Measurements from ENCODE around the gene GRIK4. TPM values are rescaled to one million over a fixed set of nuclear protein-coding genes. Genes with fewer than 3 reads are reported as not detected.

The GRIK4 gene
- total RNA-seq (not detected), polyA plus RNA-seq (under 1 TPM in 2 of 3 donors, not detected in 1; 0.06 to 0.31 TPM)
- long read RNA-seq, donor 1 = 0 reads
- long read RNA-seq, donor 2 = 0 reads
- long read RNA-seq, donor 3 = 0 reads
- long read RNA-seq, donor 4 = 0 reads
- long read RNA-seq, donor 5 = 0 reads
- long read RNA-seq, donor 6 = 0 reads
- long read RNA-seq, donor 7 = 0 reads
- long read RNA-seq, donor 8 = 0 reads
- long read RNA-seq, donor 9 = 0 reads
- long read RNA-seq, donor 10 = 0 reads

GRCh38 chr11:120511116-120511819 is at the start of gene GRIK4:
Gene GRIK4, plus strand, starts transcription at chr11:120511748. Its CDS starts 148,571 bp downstream, at chr11:120660319.
- Histone ChIP-seq H3K4me1 (peaks cover 0 to 14% (median 6%) of the 10 kb centered on the region in 4 donors), H3K27ac (peak within 1 kb of the TSS in 1 of 5 donors; percentile 34), H3K9me3 (no peaks in the 10 kb centered on the region), H3K27me3 (peaks cover 0 to 94% (median 53%) of the 10 kb centered on the region in 3 donors), H3K4me3 (peak within 1 kb of the TSS; percentile 44 to 48 (median 46)), H3K36me3 (no peaks in the 10 kb centered on the region)
- TF ChIP-seq POLR2AphosphoS5 (IDR thresholded peaks at IDR 0.05) = no peak
- TF ChIP-seq, protein P1, sequence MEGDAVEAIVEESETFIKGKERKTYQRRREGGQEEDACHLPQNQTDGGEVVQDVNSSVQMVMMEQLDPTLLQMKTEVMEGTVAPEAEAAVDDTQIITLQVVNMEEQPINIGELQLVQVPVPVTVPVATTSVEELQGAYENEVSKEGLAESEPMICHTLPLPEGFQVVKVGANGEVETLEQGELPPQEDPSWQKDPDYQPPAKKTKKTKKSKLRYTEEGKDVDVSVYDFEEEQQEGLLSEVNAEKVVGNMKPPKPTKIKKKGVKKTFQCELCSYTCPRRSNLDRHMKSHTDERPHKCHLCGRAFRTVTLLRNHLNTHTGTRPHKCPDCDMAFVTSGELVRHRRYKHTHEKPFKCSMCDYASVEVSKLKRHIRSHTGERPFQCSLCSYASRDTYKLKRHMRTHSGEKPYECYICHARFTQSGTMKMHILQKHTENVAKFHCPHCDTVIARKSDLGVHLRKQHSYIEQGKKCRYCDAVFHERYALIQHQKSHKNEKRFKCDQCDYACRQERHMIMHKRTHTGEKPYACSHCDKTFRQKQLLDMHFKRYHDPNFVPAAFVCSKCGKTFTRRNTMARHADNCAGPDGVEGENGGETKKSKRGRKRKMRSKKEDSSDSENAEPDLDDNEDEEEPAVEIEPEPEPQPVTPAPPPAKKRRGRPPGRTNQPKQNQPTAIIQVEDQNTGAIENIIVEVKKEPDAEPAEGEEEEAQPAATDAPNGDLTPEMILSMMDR (IDR thresholded peaks at IDR 0.05) = peak in 5 of 7 experiments; percentile 78 to 92 (median 88)
- 1% methylated on average over 14 to 95 of the region's 95 CpGs for WGBS, 5 donors
- intact Hi-C loops (cut with DNase I; ENCODE audit: low total_unique reads) = loop anchor here (5.0 to 10.0 kb wide), 2 partner anchors 176 to 684 kb away; no protein-coding TSS in a partner anchor
- DNase-seq = peak; percentile 87 to 93

GRCh38 chr11:120462825-120463224 is 48.7 kb upstream of the GRIK4 start:
- H3K27ac ChIP-seq = no peak overlapping the region
- no peak overlapping the region for H3K4me3 ChIP-seq
- intact Hi-C loops (cut with DNase I; ENCODE audit: low total_unique reads) = no loop called here
- TF ChIP-seq POLR2A (IDR thresholded peaks at IDR 0.05) (no peak), EP300 (IDR thresholded peaks at IDR 0.05) (no peak), POLR2AphosphoS5 (IDR thresholded peaks at IDR 0.05) (no peak)
- TF ChIP-seq, protein P1 (IDR thresholded peaks at IDR 0.05) = no peak
- H3K9me3 ChIP-seq = no peaks in the 10 kb centered on the region
- peaks cover 46 to 100% (median 99%) of the 10 kb centered on the region in 4 donors for H3K36me3 ChIP-seq
- peak in 1 of 2 donors; percentile 5 for DNase-seq
- WGBS, 5 donors = 72 to 88% (median 82%) methylated on average over 2 of the region's 2 CpGs
- H3K27me3 ChIP-seq = no peaks in the 10 kb centered on the region
- H3K4me1 ChIP-seq = no peaks in the 10 kb centered on the region

- intact Hi-C loops (cut with DNase I; ENCODE audit: low total_unique reads) = no loop called here
- peaks cover 38 to 100% (median 99%) of the 10 kb centered on the region in 4 donors for H3K36me3 ChIP-seq
- WGBS, 5 donors = 89 to 91% (median 89%) methylated on average over 6 of the region's 6 CpGs
- H3K4me3 ChIP-seq = no peak overlapping the region
- no peaks in the 10 kb centered on the region for H3K4me1 ChIP-seq
- no peak for TF ChIP-seq POLR2AphosphoS5 (IDR thresholded peaks at IDR 0.05)
- TF ChIP-seq, protein P1 (IDR thresholded peaks at IDR 0.05) = no peak
- no peak for TF ChIP-seq POLR2A (IDR thresholded peaks at IDR 0.05)
- no peaks in the 10 kb centered on the region for H3K27me3 ChIP-seq
- DNase-seq = no peak
- H3K27ac ChIP-seq = no peak overlapping the region
- H3K9me3 ChIP-seq = no peaks in the 10 kb centered on the region
Measured at GRCh38 chr11:120465921-120466534, 45.5 kb upstream of the GRIK4 start.

- intact Hi-C loops (cut with DNase I; ENCODE audit: low total_unique reads) = no loop called here
Measured at GRCh38 chr11:120467627-120468026, 43.9 kb upstream of the GRIK4 start.

More at GRCh38 chr11:120467627-120468026, 43.9 kb upstream of the GRIK4 start:
- TF ChIP-seq EP300 (IDR thresholded peaks at IDR 0.05) (no peak), POLR2A (IDR thresholded peaks at IDR 0.05) (no peak), POLR2AphosphoS5 (IDR thresholded peaks at IDR 0.05) (no peak)
- TF ChIP-seq, protein P1 (IDR thresholded peaks at IDR 0.05) = no peak
- no peak for DNase-seq
- Histone ChIP-seq H3K4me3 (no peak overlapping the region), H3K36me3 (peaks cover 24 to 100% (median 98%) of the 10 kb centered on the region in 4 donors), H3K27me3 (no peaks in the 10 kb centered on the region), H3K9me3 (no peaks in the 10 kb centered on the region), H3K27ac (no peak overlapping the region), H3K4me1 (no peaks in the 10 kb centered on the region)
- WGBS, 5 donors = 90 to 91% (median 90%) methylated on average over 6 of the region's 6 CpGs
